Mucosa of rectum (tissue), 2 donors: ENCODE measurements around the gene ATP1A4.

ENCODE experiments used
- H3K27ac ChIP-seq, 2 donors: one replicate each; pipeline ENCODE4 v1.7.0; 2013; ENCODE audit warnings: inconsistent platforms in 2 of 2, low read depth in 2 of 2, low read length in 2 of 2
- H3K27me3 ChIP-seq, 2 donors: one replicate each; pipeline ENCODE4 v1.7.0; 2013; ENCODE audit warnings: low read length in 2 of 2; ENCODE audit not compliant: control insufficient read depth in 2 of 2, insufficient read depth in 2 of 2
- H3K36me3 ChIP-seq, 2 donors: one replicate each; pipeline ENCODE4 v1.7.0; 2013; ENCODE audit warnings: low read length in 2 of 2; ENCODE audit not compliant: control insufficient read depth in 2 of 2, insufficient read depth in 2 of 2
- H3K4me1 ChIP-seq, 2 donors: one replicate each; pipeline ENCODE4 v1.7.0; 2013; ENCODE audit warnings: low read length in 2 of 2, mild to moderate bottlenecking in 1 of 2; ENCODE audit not compliant: control insufficient read depth in 2 of 2, insufficient read depth in 2 of 2
- H3K4me3 ChIP-seq, 2 donors: one replicate each; pipeline ENCODE4 v1.7.0; 2013; ENCODE audit warnings: low read length in 2 of 2
- H3K9ac ChIP-seq, 2 donors: one replicate each; pipeline ENCODE4 v1.7.0; 2013; ENCODE audit warnings: low read length in 2 of 2, low read depth in 1 of 2, mild to moderate bottlenecking in 1 of 2
- H3K9me3 ChIP-seq, 2 donors: one replicate each; pipeline ENCODE4 v1.7.0; 2013; ENCODE audit warnings: low read length in 2 of 2; ENCODE audit not compliant: control insufficient read depth in 2 of 2
- donor health status: healthy.
- donor health status: Normal muscosa, but diverticular disease.

The ATP1A4 gene

DNA sequence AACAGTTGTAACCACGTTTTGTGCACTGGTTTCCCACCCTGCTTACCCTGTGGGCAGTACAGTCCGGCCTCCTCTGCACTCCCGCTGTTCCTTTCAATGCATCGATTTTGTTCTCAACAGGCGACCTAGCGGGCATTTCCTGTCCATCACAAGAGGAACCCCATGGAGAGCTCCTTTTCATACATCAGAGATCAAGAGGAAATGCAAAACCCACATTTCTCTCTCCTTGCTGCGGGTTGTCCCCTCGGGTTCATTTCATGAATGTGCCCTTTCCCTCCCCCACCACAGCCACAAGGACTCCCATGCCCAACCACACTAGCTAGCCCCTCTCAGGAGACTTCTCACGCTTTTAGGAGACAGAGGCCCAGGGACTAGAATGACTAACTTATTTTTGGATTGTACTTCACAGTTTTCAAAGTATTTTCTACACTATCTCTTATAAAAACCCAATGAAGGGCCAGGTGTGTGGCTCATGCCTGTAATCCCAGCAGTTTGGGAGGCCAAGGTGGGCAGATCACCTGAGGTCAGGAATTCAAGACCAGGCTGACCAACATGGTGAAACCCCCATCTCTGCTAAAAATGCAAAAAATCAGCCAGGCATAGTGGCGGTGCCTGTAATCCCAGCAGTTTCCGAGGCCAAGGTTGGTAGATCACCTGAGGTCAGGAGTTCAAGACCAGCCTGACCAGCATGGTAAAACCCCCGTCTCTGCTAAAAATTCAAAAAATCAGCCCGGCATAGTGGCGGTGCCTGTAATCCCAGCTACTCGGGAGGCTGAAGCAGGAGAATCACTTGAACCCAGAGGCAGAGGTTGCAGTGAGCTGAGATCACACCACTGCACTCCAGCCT is 18.4 kb downstream of the ATP1A4 start:
- Histone ChIP-seq H3K36me3 (no peaks in the 10 kb centered on the region), H3K27me3 (peaks cover 0 to 2% of the 10 kb centered on the region in 2 donors), H3K4me3 (no peak overlapping the region), H3K9ac (no peak overlapping the region), H3K27ac (no peak overlapping the region), H3K9me3 (no peaks in the 10 kb centered on the region), H3K4me1 (no peaks in the 10 kb centered on the region)

DNA sequence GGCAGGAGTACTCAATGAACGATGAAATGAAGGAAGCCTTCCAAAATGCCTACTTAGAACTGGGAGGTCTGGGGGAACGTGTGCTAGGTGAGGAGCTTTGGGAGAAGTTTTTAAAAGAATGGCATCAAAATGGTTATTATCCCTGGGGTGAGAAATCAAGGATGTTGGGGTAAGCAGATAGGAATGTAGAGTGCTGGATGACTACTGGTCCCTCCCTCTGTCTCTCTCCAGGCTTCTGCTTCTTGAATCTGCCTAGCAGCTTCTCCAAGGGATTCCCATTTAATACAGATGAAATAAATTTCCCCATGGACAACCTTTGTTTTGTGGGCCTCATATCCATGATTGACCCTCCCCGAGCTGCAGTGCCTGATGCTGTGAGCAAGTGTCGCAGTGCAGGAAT is 20.0 kb downstream of the ATP1A4 start:
- H3K9me3 ChIP-seq = no peaks in the 10 kb centered on the region
- no peaks in the 10 kb centered on the region for H3K36me3 ChIP-seq
- H3K4me3 ChIP-seq = no peak overlapping the region
- no peaks in the 10 kb centered on the region for H3K4me1 ChIP-seq
- H3K27me3 ChIP-seq = peaks cover 0 to 2% of the 10 kb centered on the region in 2 donors
- no peak overlapping the region for H3K27ac ChIP-seq
- H3K9ac ChIP-seq = no peak overlapping the region

DNA sequence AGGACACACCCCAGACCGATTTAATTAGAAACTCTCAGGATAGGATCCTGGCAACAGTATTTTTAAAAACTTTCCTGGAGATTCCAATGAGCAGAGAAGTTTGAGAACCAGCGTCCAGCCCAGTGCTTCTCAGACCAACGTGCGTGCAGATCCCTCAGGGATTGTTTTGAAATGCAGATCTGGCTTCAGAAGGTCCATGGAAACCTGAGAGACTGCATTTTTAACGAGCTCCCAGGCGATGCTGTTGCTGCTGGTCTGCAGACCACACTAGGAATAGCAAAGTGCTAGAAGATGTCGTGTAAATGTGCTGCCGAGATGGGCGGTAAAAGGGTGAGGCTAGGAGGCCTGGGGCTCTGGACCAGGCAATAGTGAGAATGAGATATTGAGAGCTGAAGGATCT is 20.6 kb downstream of the ATP1A4 start:
- H3K9ac ChIP-seq = no peak overlapping the region
- no peaks in the 10 kb centered on the region for H3K36me3 ChIP-seq
- H3K27me3 ChIP-seq = peaks cover 0 to 2% of the 10 kb centered on the region in 2 donors
- H3K4me3 ChIP-seq = no peak overlapping the region
- H3K27ac ChIP-seq = no peak overlapping the region
- H3K9me3 ChIP-seq = no peaks in the 10 kb centered on the region
- no peaks in the 10 kb centered on the region for H3K4me1 ChIP-seq

DNA sequence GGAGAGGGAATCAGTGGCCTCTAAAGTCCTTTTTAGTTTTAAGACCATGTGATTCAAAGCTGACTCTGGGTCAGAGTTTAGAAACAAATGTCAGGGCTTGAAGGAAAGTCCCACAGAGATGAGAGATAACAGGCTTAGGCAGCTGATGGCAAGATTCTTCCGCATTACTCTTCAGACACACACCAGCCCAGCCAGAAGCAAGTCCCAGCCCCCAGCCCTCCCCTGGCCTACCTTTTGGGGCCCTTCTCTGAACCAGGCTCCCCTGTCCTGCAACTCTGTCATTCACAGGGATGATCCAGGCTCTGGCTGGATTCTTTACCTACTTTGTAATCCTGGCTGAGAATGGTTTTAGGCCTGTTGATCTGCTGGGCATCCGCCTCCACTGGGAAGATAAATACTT is 25.8 kb downstream of the ATP1A4 start:
- peaks cover 0 to 2% of the 10 kb centered on the region in 2 donors for H3K27me3 ChIP-seq
- H3K4me3 ChIP-seq = no peak overlapping the region
- H3K9ac ChIP-seq = no peak overlapping the region
- no peaks in the 10 kb centered on the region for H3K4me1 ChIP-seq
- H3K27ac ChIP-seq = no peak overlapping the region
- no peaks in the 10 kb centered on the region for H3K36me3 ChIP-seq
- H3K9me3 ChIP-seq = no peaks in the 10 kb centered on the region

DNA sequence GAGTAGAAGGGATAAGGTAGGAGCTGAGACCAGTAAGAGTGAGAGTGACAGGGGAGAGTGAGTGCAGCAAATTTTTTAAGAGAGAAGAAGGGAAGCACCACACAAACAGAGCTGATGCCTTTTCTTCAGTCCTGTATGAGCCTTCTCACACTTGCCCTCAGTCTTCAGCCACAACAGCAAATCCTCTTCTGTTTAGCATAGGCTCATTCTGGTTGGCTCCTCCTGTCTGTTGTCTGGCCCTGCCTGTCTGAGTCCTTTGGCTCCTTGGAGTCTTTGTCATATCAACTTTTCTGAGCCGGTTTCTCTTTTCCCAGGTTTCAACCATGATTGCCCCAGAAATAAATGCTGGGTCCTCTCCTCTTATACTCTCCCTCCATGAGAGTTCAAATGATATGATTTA is 26.3 kb downstream of the ATP1A4 start:
- peaks cover 0 to 2% of the 10 kb centered on the region in 2 donors for H3K27me3 ChIP-seq
- no peaks in the 10 kb centered on the region for H3K9me3 ChIP-seq
- H3K36me3 ChIP-seq = no peaks in the 10 kb centered on the region
- no peaks in the 10 kb centered on the region for H3K4me1 ChIP-seq
- no peak overlapping the region for H3K4me3 ChIP-seq
- no peak overlapping the region for H3K27ac ChIP-seq
- no peak overlapping the region for H3K9ac ChIP-seq

DNA sequence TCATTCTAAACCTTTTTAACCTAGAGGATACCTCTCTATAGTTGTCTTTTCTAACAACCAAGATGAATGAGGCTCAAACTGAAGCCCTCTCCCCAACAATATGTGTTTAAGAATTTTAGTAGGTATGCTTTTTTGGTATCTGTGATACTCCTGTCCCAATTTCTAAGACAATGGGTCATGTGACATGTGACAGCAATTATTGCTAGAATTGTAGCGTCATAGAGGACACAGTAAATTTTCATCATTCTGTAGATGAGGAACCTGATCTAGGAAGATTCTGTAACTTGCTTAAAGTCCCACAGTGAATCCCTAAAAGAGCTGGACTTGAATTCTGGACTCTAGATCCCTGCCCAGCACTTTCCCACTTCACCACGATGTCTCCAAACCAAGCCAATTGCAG is 27.3 kb downstream of the ATP1A4 start:
- H3K27ac ChIP-seq = no peak overlapping the region
- H3K36me3 ChIP-seq = no peaks in the 10 kb centered on the region
- H3K4me3 ChIP-seq = no peak overlapping the region
- H3K27me3 ChIP-seq = peaks cover 0 to 2% of the 10 kb centered on the region in 2 donors
- no peaks in the 10 kb centered on the region for H3K4me1 ChIP-seq
- H3K9me3 ChIP-seq = no peaks in the 10 kb centered on the region
- H3K9ac ChIP-seq = no peak overlapping the region

DNA sequence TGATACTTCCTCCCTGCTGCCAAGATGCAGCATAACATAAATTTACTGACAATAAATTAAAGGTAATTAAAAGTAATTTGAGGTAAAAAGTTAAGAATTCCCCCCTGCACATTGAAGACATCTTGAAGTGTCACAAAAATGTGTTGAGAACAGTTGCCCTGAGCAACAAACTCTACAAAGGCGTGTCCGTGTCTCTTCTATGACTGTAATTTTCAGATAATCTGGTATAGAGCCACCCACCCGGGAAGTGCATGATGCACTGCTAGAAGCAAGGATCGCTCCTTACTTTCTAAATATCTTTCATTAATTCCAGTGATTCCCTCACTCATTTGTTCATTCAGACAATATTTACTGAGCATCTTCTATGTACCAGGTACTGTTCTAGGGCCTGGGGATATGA is 27.9 kb downstream of the ATP1A4 start:
- Histone ChIP-seq H3K27me3 (peaks cover 0 to 2% of the 10 kb centered on the region in 2 donors), H3K36me3 (no peaks in the 10 kb centered on the region), H3K9me3 (no peaks in the 10 kb centered on the region)

DNA sequence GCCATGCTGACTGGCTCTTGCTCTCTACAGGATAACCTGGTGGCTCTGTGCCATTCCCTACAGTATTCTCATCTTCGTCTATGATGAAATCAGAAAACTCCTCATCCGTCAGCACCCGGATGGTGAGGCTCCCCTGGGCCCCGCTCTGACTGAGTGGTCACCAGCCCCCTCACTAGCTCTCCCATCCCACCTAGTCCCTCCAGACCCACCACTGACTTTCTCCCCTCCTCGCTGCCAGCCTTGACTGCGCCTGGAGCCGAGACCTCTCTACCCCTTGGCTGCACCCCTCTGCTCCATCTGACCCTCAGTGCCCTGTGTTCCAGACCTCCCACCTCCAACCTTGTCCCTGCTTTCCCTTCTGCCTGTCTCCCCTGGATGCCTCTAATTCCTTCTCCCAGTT is 34.8 kb downstream of the ATP1A4 start:
- Histone ChIP-seq H3K36me3 (no peaks in the 10 kb centered on the region), H3K9me3 (no peaks in the 10 kb centered on the region), H3K4me3 (no peak overlapping the region), H3K9ac (no peak overlapping the region), H3K4me1 (no peaks in the 10 kb centered on the region), H3K27me3 (no peaks in the 10 kb centered on the region), H3K27ac (no peak overlapping the region)

More for the DNA sequence above, 27.9 kb downstream of the ATP1A4 start:
- Histone ChIP-seq H3K9ac (no peak overlapping the region), H3K4me1 (no peaks in the 10 kb centered on the region), H3K27ac (no peak overlapping the region), H3K4me3 (no peak overlapping the region)

DNA sequence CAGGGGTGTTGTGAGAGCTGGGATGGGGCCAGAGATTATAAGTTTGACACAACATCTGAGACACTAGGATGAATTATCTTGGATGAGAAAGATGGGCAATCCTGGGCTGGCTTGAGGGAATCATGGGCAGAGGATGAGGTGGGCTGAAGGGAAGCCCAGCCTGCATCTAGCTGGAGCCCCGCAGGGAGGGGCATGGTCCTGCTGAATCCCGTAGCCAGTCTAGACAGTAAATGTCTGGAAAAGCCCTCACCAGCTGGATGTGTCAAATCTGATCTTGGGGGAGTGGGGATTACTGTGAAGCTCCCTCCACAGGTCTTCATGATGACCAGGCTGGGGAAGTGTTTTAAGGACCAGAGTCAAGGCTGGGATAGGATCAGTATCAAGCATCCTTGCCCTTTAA is 35.3 kb downstream of the ATP1A4 start:
- H3K4me1 ChIP-seq = no peaks in the 10 kb centered on the region
- no peak overlapping the region for H3K9ac ChIP-seq
- no peak overlapping the region for H3K4me3 ChIP-seq
- H3K9me3 ChIP-seq = no peaks in the 10 kb centered on the region
- no peak overlapping the region for H3K27ac ChIP-seq
- H3K27me3 ChIP-seq = no peaks in the 10 kb centered on the region
- H3K36me3 ChIP-seq = no peaks in the 10 kb centered on the region

DNA sequence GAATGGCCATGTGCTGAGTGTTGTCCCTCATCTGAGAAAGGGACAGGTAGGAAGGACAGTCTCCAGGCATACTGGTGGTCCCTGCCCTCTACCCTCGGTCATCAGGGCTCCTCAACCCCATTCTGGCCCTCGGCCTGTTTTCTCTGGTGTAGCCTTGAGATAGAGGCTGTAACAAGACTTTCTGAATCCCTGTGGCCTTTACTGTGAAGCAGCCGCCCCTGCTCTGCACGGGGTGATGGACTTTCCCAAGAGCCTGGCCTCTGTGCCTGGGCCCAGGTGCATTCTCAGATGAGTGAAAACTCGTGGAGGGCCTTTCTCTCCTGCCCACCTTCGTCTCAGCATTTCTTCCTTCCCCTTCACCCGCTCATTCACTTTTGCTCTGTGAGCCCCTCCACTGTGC is 36.0 kb downstream of the ATP1A4 start:
- H3K36me3 ChIP-seq = no peaks in the 10 kb centered on the region
- no peak overlapping the region for H3K9ac ChIP-seq
- no peak overlapping the region for H3K4me3 ChIP-seq
- no peaks in the 10 kb centered on the region for H3K9me3 ChIP-seq
- H3K27me3 ChIP-seq = no peaks in the 10 kb centered on the region
- no peaks in the 10 kb centered on the region for H3K4me1 ChIP-seq
- no peak overlapping the region for H3K27ac ChIP-seq
